ENCODE results near the gene SLC7A6OS. TPM values are rescaled to one million over a fixed set of nuclear protein-coding genes. Genes with fewer than 3 reads are reported as not detected.
A peak's percentile ranks its signal among the peaks of the same experiment; 100 is the strongest.

Gene SLC7A6OS
- total RNA-seq, 1 experiment from 2014 or later, result 19.4 TPM

- peaks cover 49% of the 10 kb centered on the region for H3K36me3 Mint-ChIP-seq (ENCODE audit: insufficient read depth, unreplicated experiment)
- intact Hi-C loops (cut with micrococcal nuclease), result no loop called here
Measured at GRCh38 chr16:68324780-68325357, 14.1 kb upstream of the SLC7A6OS start.

GRCh38 chr16:68324336-68324735 is 13.6 kb upstream of the SLC7A6OS start:
- intact Hi-C loops (cut with micrococcal nuclease), result no loop called here
- POLR2A ChIA-PET, result interaction anchor here (1.3 to 4.1 kb wide), 2 partner anchors 10 to 13 kb away, joined by 3 to 16 read pairs; partner anchors contain the start of genes PRMT7 and SLC7A6OS
- Mint-ChIP-seq H3K36me3 (ENCODE audit: insufficient read depth, unreplicated experiment) (peaks cover 49% of the 10 kb centered on the region), H3K27me3 (ENCODE audit: insufficient read depth, unreplicated experiment) (no peaks in the 10 kb centered on the region), H3K9me3 (ENCODE audit: unreplicated experiment) (no peaks in the 10 kb centered on the region), H3K4me3 (ENCODE audit: unreplicated experiment) (no peak overlapping the region), H3K4me1 (ENCODE audit: insufficient read depth, unreplicated experiment) (peaks cover 10% of the 10 kb centered on the region), H3K27ac (ENCODE audit: low read depth, unreplicated experiment) (peak overlapping the region; percentile 74)
- CTCF ChIA-PET, result interaction anchor here (0.9 to 18.2 kb wide), 3 partner anchors 14 to 84 kb away, joined by 3 to 308 read pairs (median 3); partner anchors contain the start of genes PRMT7, SLC7A6 and SLC7A6OS
- DNase-seq (ENCODE audit: unreplicated experiment), result no peak
- no peak for TF ChIP-seq CTCF (IDR thresholded peaks at IDR 0.05; ENCODE audit: unreplicated experiment)
- BruUV-seq (replicated peaks), result no TSS peak

More at GRCh38 chr16:68324780-68325357, 14.1 kb upstream of the SLC7A6OS start:
- POLR2A ChIA-PET, result interaction anchor here (1.3 to 4.1 kb wide), 2 partner anchors 9 to 14 kb away, joined by 3 to 16 read pairs; partner anchors contain the start of genes PRMT7 and SLC7A6OS
- no peak for DNase-seq (ENCODE audit: unreplicated experiment)
- no TSS peak for BruUV-seq (replicated peaks)
- no peak for TF ChIP-seq CTCF (IDR thresholded peaks at IDR 0.05; ENCODE audit: unreplicated experiment)
- no peaks in the 10 kb centered on the region for H3K9me3 Mint-ChIP-seq (ENCODE audit: unreplicated experiment)
- H3K27ac Mint-ChIP-seq (ENCODE audit: low read depth, unreplicated experiment), result no peak overlapping the region
- CTCF ChIA-PET, result interaction anchor here (1.3 to 18.2 kb wide), 3 partner anchors 14 to 85 kb away, joined by 3 to 308 read pairs (median 6); partner anchors contain the start of genes PRMT7, SLC7A6 and SLC7A6OS
- no peaks in the 10 kb centered on the region for H3K27me3 Mint-ChIP-seq (ENCODE audit: insufficient read depth, unreplicated experiment)
- H3K4me1 Mint-ChIP-seq (ENCODE audit: insufficient read depth, unreplicated experiment), result peaks cover 10% of the 10 kb centered on the region
- no peak overlapping the region for H3K4me3 Mint-ChIP-seq (ENCODE audit: unreplicated experiment)

- no peak for TF ChIP-seq CTCF (IDR thresholded peaks at IDR 0.05; ENCODE audit: unreplicated experiment)
- DNase-seq (ENCODE audit: unreplicated experiment), result no peak
- Mint-ChIP-seq H3K9me3 (ENCODE audit: unreplicated experiment) (no peaks in the 10 kb centered on the region), H3K36me3 (ENCODE audit: insufficient read depth, unreplicated experiment) (peaks cover 64% of the 10 kb centered on the region), H3K4me3 (ENCODE audit: unreplicated experiment) (no peak overlapping the region), H3K27ac (ENCODE audit: low read depth, unreplicated experiment) (no peak overlapping the region), H3K4me1 (ENCODE audit: insufficient read depth, unreplicated experiment) (no peaks in the 10 kb centered on the region), H3K27me3 (ENCODE audit: insufficient read depth, unreplicated experiment) (no peaks in the 10 kb centered on the region)
- intact Hi-C loops (cut with micrococcal nuclease), result no loop called here
- no TSS peak for BruUV-seq (replicated peaks)
- POLR2A ChIA-PET, result interaction anchor here (1.1 kb wide), 1 partner anchor 9 kb away, joined by 4 read pairs; the partner anchor contains the start of genes PRMT7 and SLC7A6OS
- CTCF ChIA-PET, result interaction anchor here (0.7 to 18.2 kb wide), 5 partner anchors 9 to 81 kb away, joined by 3 to 308 read pairs (median 4); partner anchors contain the start of gene SLC7A6
Measured at GRCh38 chr16:68319185-68319908, 8.6 kb upstream of the SLC7A6OS start.

GRCh38 chr16:68313116-68313515 is 2.4 kb upstream of the SLC7A6OS start:
- H3K27me3 Mint-ChIP-seq (ENCODE audit: insufficient read depth, unreplicated experiment), result no peaks in the 10 kb centered on the region
- H3K27ac Mint-ChIP-seq (ENCODE audit: low read depth, unreplicated experiment), result no peak overlapping the region
- POLR2A ChIA-PET, result interaction anchor here (3.0 kb wide), 1 partner anchor 50 kb away, joined by 74 read pairs; the partner anchor contains the start of gene SLC7A6
- DNase-seq (ENCODE audit: unreplicated experiment), result no peak
- peaks cover 16% of the 10 kb centered on the region for H3K4me1 Mint-ChIP-seq (ENCODE audit: insufficient read depth, unreplicated experiment)
- H3K4me3 Mint-ChIP-seq (ENCODE audit: unreplicated experiment), result peak overlapping the region; percentile 33
- CTCF ChIA-PET, result interaction anchor here (18.2 kb wide), 1 partner anchor 51 kb away, joined by 308 read pairs; the partner anchor contains the start of gene SLC7A6
- intact Hi-C loops (cut with micrococcal nuclease), result no loop called here
- peaks cover 38% of the 10 kb centered on the region for H3K36me3 Mint-ChIP-seq (ENCODE audit: insufficient read depth, unreplicated experiment)
- no TSS peak for BruUV-seq (replicated peaks)
- H3K9me3 Mint-ChIP-seq (ENCODE audit: unreplicated experiment), result no peaks in the 10 kb centered on the region
- no peak for TF ChIP-seq CTCF (IDR thresholded peaks at IDR 0.05; ENCODE audit: unreplicated experiment)
